Ureter (tissue), 1 donor: ENCODE results near the gene TALDO1. TPM values are rescaled to one million over a fixed set of nuclear protein-coding genes. Genes with fewer than 3 reads are reported as not detected.
A peak's percentile ranks its signal among the peaks of the same experiment; 100 is the strongest.

Source experiments
- DNase-seq: peaks from one replicate; pipeline ENCODE4 v3.0.0-alpha.2; 2020; ENCODE audit warnings: low spot score
- total RNA-seq: library from RNA; stranded (reverse); gene quantifications from one replicate; pipeline ENCODE4 v1.2.4, GENCODE V29; 2023
- donor health status: DM: yes; HTN: yes; CAD: no.

Gene TALDO1
- total RNA-seq, 1 donor from 2014 or later: 172 TPM

DNA sequence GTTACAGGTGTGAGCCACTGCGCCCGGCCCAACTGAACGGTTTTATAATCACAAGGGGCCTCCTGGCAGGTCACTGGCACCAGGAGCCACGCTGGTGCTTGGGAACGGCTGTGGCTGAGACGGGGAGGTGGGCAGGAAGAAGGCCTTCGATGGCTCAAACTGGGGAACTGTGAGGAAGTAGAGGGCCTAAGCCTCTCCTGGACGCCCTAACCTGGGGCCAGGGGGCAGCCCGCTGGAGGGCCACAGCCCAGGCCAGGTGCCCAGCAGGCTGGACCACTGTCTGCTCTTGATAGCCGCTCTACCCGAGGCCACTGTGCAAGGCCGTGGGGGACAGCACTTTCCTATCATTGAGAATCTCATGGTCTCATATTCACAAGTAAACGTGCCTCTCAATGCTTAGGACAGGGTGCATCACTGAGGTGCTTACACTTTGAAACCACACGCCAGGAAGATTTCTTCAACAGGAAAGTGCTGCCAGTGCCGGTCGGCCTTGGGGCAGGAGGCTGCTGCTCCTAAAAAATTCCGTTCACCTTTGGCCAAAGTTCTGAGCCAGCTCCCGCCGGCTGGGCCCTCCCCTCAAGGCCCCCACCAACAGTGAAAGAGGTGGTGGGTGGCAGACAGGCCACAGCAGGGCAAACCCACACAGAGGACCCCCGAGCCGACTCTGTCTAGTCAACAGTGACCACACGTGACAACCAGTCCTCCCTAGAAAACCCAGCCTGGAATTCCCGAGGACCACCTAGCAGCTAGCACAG, 22.8 kb downstream of the TALDO1 start:
- no peak for DNase-seq

DNA sequence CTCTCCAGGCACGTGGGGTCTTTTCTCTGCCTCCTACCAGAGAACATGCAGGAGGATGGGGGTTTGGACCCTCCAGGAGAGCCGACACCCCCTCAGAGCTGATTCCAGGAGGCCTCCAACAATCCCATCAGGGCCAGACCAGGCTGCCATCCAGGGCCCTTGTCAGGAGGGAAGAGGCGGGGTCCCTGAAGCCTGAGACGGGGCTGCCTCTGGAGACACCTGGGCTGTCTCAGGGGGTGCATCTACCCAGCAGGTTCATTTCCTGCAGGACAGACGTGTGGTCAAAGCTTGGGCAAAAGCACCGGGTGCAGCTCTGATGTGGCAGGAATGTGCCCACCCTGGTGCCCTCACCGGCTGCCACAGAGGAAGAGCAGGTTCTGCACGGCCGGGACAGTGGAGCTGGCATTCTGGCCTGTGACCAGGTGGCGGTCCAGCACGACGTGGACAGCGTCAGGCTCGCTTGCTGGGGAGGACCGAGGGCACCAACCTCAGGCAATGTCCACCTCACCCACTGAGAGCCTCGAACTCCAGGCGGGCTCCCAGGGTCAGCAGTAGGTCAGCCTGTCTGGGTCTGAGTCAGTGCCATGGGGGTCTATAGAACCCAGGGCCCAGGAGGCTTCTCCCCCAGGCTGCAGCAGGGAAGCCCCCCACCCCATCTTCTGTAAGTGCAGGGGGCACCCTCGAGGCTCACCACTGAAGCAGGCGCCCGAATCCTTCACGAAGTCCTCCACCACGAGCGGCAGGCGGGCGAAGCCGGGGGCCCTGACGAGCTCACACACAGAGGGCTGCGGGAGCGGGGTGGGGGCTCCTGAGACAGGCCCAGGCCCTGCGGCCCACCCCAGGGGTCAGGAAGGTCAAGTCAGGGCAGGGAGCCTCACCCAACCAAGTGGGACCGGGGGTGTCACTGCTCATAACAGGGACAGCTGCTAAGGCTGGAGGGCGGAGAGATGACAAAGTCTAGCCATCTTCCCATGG, 23.7 kb downstream of the TALDO1 start:
- no peak for DNase-seq

DNA sequence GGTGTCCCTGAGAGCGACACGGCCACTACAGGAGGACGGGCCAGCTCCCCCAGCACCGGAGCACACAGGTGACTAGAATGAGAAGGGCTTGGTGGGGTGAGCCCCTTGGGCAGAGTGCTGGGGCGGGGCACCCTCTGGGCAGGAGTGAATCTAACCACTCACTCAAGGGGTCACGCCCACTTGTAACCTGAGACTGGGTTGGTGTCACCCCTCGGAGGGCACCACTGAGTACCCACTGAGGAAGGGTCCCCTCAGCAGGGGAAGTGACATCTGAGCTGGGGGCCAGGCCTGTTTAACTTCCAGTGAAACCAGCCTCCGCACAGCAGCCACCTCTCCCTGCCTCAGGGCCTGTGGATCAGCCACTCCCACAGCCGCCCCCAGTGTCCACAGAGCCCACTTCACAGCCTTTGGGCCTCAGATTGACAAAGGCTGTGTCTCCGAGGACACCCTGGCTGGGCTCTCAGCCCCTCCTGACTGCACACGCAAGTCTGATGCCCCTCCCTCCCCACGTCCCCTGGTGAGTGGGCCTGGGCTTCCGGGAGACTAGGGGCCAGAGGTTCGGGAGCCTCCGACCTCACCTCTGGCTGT, 24.4 kb downstream of the TALDO1 start:
- DNase-seq: no peak

DNA sequence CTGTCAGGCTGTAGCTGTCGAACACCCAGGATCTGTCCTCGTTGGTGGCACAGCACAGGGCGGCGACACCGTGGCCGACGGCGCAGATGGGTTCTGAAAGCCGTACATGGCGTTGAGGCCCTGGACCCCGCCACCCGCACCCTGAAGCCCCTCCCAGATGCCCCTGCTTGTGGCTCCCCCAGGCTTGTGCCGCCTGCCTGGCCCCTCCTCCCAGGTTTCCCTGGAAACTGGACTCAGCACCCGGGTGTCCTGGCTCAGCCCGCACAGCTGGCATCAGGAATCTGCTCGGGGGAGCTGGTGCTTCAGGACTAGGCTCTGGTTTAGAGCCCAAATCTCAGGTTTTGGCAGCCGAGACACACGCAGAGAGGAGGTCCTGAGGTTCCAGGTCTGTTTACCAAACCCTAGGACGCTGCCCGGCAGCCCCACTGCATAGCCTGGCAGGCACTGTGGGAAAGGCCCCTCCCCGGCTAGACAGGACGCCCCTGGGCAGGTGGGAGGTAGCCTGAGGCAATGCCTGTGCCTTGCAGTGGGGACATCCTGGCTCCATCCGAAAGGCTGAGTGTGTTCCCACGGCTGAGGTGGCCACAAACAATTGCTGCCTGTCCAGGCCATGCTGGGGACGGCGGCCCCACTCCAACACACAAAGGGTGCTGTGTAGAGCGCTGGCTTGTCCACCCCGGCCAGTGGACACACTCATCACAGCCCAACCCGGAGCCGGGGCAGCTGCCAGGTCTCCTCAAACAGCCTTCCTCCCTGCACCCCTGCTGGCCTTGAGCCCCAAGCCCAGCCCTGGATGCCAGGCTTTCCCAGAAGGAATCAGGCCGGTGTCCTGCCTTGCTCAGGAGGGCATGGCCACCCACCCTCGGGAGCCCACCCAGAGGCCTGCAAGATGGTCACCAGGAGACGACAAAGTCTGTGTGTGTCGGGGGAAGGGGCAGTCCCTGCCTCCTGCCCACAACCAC, 25.4 kb downstream of the TALDO1 start:
- DNase-seq: no peak

DNA sequence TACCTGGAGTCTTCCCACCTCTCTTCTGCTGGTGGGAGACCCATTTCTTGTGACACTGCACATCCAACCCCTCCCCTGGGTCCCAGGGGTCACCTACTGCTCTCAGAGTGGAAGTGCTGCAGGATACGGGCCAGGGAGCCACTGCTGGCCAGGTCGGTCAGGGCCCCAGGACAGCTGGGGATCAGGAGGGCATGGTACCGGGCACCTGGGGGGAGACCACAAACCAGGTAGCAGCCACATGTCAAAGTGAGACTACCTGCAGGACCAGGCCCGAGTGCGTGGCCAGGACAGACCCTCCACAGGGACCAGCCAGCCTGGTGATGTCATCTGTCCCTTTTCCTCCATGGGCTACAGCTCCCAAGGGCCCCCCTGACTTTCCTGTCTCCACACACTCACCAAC, 26.2 kb downstream of the TALDO1 start:
- DNase-seq: no peak

DNA sequence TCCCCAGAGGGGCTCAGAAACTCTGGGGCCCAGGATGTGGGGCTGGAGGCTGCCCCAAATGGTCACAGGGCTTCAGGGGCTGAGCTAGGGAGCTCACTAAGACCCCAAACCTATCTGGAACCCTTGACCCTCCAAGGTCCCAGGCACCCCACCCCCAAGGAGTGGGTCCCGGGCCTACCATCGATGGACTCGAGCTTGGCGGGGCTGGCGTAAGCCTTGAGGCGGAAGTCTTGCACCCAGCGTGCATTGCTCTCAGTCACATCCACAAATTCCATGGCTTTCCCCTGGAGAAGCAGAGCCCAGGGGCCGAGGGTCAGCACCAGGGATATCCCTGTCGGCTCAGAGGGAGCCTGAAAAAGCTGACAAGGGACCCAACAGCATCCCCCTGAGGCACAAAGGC, 26.6 kb downstream of the TALDO1 start:
- no peak for DNase-seq

DNA sequence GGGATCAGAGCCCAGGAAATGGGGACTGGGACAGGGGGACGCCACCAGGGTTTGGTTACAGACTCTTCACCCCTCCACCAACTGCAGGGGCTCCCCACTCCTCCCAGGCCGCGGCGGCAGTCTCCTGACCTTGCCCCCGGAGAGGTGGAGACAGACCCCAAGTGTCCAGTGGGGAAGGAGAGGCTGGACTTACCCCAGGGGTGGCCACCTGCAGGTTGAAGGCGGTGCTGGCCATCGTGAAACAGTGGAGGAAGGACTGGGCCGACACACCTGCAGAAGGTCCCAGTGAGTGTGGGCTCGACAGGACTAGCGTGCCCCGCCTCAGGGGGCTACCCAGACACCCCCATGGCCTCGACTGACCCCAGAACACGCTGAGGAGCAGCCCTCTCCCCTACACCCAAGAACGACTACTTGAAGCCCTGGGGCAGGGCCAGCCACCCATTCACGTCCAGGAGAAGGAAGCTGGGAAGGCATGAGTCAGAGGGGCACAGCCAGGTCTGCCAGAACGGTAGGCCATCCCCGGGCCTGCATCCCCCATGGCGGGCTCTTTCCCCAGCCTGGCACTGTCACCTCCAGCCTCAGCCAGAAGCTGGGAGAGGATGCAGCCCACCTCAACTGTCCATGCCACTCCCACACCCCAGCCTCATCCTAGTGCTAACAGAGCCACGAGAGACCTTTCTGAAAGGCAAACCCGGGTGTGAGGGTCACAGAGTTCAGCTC, 27.8 kb downstream of the TALDO1 start:
- no peak for DNase-seq

DNA sequence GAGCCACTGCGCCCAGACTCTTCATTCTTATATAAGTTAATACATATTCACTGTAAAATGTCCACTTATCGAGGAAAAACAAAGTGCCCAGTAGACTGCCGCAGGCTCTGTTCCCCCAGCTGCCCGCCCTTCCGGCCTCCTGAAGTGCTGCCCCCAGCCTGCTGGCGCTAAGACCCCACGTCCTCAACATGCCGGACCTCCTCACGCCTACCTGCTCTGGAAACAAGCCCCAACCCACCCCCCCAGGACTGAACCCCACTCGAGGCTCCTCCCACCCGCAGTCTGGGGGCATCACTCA, 28.9 kb downstream of the TALDO1 start:
- no peak for DNase-seq

DNA sequence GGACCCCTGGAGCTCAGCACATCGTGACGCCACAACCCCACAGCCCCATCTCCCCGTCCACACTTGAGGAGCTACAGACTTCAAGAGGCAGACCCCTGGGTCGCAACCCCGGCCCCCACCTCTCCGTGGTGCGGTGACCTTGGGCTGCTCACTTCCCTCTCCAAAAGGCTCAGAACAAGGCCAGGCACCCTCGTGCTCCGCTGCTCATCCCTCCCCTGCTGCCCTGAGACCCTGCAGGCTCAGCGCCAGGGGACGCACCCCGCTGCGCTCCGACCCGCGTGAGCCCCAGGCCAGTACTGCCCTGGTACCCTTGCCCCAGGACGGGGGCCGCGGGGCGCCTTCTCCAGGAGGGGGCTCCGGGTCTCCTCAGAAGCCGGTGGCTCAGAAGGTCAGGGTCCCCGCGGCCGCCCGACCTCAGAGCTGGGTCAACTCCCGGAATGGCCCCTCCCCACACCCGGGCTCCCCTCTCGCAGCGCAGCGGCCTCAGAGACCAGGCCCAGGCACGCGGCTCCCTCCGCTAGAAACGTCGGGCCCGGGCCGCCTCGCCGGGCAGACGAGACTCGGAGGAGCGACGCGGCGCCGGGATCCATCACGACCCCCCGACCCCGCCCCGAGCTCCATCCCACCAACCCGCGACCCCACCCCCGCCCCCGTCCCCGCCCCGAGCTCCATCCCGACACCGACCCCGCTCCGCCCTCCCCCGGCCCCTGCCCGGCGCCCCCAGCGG, 29.5 kb downstream of the TALDO1 start:
- DNase-seq: no peak

DNA sequence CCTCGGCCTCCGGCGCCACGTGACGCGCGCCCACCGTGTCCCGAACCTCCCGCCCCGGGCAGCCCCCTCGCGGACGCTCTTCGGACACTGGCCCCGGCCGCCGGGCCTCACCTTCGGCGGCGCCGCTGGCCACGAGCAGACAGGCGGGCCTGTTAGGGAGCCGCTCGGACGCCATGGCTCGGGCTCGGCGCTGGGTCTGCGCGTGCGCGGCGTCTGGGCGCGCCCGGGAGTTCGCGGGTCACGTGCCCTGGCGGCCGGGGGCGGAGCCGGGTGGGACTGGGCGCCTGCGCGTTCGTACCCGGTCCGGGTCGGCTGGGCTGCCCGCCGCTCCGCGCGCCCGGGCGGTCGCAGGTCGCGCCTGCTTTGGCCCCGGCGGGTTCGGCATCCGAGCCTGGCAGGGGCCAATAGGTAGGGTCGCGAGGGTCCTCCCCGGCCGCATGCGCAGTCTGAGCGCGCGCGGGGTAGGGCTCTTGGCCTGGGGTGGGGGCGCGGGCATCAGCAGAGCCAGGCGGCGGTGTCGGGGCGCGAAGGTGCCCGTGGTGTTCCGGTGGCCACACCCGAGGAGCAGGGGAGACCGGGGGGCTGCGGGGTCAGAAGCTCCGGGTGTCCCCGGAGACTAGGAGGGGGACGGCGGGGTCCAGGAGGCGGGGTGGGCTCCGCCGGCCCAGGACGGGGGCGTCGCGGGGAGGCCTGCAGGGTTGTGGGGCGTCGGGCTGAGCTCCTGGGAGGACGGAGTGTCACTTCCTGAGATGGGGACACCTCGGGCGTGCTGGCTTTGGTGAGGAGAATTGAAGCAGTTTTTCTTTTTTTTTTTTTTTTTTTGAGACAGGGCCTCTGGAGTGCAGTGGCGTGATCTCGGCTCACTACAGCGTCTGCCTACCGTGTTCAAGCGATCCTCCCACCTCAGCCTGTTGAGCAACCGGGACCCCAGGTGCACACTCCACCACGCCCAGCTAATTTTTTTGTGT, 30.3 kb downstream of the TALDO1 start, which contains the start of gene GATD1:
Gene GATD1 (minus strand): TSS at position 200 of the 968 bp plus-strand sequence. CDS start 25 bp downstream, at position 175.
- peak; percentile 93 for DNase-seq

DNA sequence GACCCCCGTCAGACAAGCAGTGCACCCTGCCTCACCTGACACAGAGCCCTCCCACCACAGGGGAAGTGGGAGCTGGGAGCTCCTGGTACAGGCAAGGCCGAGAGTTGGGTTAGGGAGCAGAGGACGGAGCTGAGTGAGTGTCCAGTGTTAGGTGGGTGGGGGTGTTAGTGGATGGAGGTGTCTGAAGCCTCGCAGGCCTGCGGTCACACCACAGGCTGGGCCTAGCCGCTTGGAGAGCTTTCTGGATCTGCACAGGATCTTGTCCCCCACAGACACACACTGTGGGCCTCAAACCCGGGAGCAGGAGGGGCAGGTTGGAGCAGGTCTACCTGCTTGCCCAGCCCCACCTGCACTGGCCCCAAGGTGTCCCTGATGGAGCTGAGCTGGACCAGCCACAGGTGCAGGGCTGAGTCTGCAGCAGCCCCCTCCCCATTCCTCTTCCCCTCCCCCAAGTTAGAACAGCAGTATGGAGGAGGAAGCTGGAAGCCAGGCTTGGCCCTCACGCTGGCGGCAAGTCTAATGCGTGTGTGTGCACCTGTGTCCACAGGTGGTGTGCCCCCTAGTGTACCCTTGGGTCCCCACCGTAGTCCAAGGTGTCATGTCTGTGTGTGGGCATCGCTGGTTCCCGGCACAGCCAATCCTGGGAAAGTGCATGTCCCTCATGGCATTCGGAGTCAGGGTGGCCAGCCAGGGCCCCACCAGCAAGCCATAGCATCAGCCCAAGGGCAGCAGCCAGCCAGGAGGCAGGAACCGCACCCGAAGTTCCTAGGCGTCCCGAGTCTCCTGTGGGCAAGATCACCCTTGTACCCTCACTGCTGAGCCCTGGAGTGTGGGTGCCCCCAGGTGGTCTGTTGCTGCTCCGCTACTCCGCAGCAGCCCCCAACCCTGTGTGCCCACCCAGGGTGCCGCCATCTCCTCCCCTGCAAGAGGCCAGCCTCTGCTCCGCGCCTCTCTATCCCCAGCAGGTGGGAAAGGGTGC, 32.0 kb downstream of the TALDO1 start:
- no peak for DNase-seq

DNA sequence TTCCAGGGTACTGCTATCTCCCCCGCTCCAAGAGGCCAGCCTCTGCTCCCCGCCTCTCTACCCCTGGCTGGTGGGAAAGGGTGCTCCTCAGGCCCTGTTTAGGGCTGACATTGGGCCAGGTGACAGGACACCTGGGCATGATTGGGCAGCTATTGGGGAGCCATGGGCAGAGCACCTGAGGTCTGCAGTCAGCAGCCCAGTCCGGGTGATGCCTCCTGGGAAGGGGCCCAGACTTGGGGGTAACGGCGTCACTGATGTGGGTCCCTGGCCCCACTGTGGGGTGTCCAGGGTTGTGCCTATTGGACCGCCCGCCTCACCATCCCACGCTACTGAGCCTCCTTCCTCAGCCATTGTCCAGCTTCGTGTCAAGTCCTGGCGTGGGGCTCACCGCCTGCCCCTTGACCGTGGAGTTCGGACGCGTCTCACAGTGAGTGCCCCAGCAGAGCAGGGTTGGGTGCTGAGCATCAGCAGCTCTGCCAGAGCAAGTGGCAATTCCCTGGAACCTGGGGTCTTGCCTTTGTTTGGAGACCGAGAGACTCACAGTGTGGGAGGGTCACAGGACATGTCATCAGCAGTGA, 32.8 kb downstream of the TALDO1 start:
- DNase-seq: no peak

DNA sequence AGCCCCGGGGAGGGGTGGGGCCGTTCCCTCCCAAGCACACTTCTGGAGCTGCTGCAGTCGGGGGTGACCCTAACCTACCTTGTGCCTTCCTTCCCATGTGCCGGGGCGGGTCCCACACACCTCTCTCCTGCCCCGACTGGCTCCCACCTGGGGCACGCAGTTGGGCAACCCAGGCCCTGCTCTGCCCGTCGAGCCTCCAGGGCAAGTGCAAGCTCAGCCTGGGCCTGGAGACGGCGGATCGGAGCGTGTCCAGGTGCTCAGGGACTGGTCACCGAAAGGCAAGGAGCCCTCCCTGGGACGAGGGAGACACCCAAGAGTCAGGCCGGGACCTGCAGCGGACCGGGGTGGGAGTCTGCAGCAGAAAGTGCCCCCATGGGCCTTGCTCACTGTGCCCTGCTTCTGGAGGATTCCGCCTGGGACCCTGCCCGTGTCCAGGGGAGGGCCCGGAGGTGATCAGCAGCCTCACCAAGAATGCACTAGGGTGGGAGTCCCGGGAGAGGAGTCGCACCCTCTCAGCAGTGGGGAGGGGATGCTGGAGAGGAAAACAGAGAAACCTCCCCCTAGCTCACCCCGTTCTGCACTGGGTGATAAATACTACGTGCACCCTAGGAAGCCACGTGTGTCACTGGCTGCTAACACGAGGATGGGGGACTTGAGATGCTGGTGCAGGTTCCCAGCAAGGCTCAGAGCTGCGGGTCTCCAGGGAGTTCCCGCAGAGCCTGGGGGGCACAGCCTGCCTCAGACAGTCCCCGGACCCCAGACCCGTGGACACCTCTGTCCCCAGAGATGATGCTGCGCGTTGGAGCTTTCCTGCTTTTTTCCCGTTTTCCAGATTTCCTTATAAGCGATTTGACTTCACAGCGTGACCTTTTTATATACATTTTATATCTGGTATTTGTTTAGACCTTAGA, 35.3 kb downstream of the TALDO1 start:
- DNase-seq: no peak

DNA sequence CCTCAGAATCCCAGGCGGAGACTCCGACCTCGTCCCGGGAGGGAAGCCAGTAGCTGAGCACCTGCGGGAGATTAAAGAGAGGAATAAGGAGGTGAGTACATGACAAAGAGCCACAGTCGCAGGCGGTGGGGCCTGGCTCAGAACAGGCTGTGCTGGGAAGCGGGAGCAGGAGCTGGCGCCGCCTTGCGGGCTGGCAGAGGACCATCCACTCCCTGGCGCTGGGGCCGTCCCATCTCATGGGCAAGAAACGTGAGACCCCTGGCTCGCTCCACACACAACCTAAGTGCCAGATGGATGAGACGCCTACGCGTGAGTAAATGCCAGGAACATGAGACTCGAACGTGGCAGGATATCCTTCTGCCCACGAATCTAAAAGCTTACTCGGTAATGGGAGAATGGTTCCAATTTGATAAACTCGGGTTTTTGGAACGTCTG, 36.3 kb downstream of the TALDO1 start:
- no peak for DNase-seq

DNA sequence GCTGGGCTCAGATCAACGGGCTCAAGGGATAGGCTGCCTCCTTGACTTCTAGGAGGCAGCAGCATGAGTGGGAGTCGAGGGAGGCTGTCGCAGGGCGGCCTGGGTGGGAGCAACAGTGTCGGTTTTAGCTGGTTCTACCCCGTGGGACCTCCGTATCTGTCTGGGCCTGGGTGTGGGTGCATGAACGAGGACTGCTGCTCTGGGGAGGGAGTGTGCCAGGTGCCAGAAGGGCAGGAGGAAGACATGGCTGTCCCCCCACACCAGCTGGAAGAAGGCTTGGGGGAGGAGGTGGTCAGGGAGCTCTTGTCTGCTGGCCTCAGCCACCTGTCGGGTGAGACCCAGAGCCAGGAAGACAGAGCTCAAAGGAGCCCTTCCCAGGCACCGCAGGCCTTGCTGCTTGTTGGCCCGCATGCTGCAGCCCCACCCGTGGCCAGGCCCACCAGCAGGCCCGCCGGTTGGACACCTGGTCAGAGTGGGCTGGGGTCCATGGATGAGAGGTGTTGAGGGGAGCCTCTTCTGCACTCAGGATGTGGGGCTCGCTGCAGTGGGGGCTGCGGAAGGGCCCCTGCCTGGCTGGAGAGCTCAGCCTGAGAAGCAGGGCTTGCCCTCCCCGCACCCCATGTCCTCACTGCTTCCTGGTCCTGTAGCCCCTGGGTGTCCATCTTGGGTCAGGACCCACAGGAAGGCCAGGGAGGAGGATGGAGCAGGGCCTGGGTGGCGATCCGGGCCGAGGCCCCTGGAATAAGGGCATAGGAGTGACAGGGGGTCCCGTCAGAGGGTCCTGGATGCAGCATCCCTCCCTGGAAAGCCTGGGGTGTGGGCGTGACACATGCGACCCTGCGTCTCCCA, 39.2 kb downstream of the TALDO1 start:
- no peak for DNase-seq
